Activated T-helper 2 cell treated with anti-CD3 and anti-CD28 coated beads, Interferon-gamma antibody, Interleukin-2, Interleukin-4, amounts not matched to agents 10 μg/mL and 5 μg/mL and 100 μg/mL, durations not matched to agents 14 hours and 24 hours and 36 hours (primary cell): ENCODE data around the gene TFF2. TPM values are rescaled to one million over a fixed set of nuclear protein-coding genes. Genes with fewer than 3 reads are reported as not detected.

ENCODE experiments used
- DNase-seq: peaks from one replicate; pipeline ENCODE4 v3.0.0; 2021; ENCODE audit warnings: low spot score
- H3K27ac Mint-ChIP-seq: one replicate; pipeline ENCODE4 v1.8.0; 2021; ENCODE audit warnings: mixed read lengths
- H3K27me3 Mint-ChIP-seq: one replicate; pipeline ENCODE4 v1.8.0; 2021; ENCODE audit warnings: low read depth, mixed read lengths
- H3K36me3 Mint-ChIP-seq: one replicate; pipeline ENCODE4 v1.8.0; 2021; ENCODE audit warnings: low read depth, mixed read lengths
- H3K4me1 Mint-ChIP-seq: one replicate; pipeline ENCODE4 v1.8.0; 2021; ENCODE audit warnings: low read depth, mixed read lengths
- H3K4me3 Mint-ChIP-seq: one replicate; pipeline ENCODE4 v1.8.0; 2021; ENCODE audit warnings: low read depth, mild to moderate bottlenecking, moderate library complexity, mixed read lengths
- H3K9me3 Mint-ChIP-seq: one replicate; pipeline ENCODE4 v1.8.0; 2021; ENCODE audit warnings: mixed read lengths
- intact Hi-C: fragments of 100-400 bp; cut with micrococcal nuclease; formaldehyde crosslinking; loops from one replicate; pipeline ENCODE4 v1.15.1; 2023
- total RNA-seq: library from RNA; stranded (reverse); gene quantifications from 2 replicates; pipeline ENCODE4 v1.2.3, GENCODE V29; 2022

TFF2 gene
- total RNA-seq, 1 donor from 2014 or later, result not detected

DNA sequence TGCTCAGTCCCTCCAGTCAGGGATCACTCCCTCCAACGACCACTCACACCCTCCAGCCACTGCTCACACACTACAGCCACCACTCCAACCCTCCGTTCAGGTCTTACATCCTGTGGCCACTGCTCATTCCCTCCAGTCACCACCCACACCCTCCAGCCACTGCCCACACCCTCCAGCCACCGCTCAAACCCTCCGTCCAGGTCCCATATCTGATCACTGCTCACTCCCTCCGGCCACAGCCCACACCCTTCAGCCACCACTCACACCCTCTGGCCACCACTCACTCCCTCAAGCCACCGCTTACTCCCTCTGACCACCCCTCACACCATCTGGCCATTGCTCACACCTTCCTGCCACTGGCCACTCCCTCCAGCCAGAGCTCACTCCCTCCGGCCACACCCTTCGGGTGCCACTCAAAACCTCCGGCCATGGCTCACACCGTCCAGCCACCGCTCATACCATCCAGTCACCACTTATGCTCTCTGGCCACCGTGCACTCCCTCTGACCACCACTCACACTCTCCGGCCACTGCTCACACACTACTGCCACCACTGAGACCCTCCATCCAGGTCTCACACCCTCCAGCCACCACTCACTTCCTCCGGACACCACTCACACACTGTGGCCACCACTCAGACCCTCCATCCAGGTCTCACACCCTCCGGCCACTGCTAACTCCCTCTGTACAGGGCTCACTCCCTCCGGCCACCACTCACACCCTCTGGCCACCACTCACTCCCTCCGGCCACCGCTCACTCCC, 20.3 kb upstream of the TFF2 start:
- Mint-ChIP-seq H3K27me3 (no peaks in the 10 kb centered on the region), H3K4me1 (peaks cover 50% of the 10 kb centered on the region), H3K27ac (peak overlapping the region; percentile 76), H3K9me3 (no peaks in the 10 kb centered on the region), H3K4me3 (peak overlapping the region; percentile 3), H3K36me3 (peaks cover 31% of the 10 kb centered on the region)
- intact Hi-C loops, result no loop called here
- no peak for DNase-seq

DNA sequence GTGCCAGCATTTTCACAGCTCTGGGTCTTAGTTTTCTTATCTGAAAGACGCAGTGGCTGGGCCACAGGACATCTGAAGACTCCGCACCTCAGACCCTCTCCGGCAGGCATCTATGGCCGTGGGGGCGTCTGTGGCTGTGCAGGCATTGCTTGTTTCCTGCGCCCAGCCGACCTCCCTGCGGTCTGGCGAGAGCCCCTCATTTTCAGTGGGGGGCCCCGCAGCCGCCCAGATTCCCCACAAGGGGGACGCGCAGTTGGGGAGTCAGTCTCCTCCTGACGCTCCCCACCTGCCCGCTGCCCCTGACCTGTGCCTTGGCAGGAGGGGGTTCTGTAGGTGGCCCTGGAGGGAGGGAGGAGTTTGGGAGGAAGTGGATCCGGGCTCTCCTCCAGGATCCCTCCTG, 19.0 kb upstream of the TFF2 start:
- DNase-seq, result no peak
- Mint-ChIP-seq H3K27me3 (no peaks in the 10 kb centered on the region), H3K36me3 (peaks cover 29% of the 10 kb centered on the region), H3K4me1 (peaks cover 46% of the 10 kb centered on the region), H3K4me3 (no peak overlapping the region), H3K27ac (no peak overlapping the region), H3K9me3 (no peaks in the 10 kb centered on the region)
- intact Hi-C loops, result no loop called here

DNA sequence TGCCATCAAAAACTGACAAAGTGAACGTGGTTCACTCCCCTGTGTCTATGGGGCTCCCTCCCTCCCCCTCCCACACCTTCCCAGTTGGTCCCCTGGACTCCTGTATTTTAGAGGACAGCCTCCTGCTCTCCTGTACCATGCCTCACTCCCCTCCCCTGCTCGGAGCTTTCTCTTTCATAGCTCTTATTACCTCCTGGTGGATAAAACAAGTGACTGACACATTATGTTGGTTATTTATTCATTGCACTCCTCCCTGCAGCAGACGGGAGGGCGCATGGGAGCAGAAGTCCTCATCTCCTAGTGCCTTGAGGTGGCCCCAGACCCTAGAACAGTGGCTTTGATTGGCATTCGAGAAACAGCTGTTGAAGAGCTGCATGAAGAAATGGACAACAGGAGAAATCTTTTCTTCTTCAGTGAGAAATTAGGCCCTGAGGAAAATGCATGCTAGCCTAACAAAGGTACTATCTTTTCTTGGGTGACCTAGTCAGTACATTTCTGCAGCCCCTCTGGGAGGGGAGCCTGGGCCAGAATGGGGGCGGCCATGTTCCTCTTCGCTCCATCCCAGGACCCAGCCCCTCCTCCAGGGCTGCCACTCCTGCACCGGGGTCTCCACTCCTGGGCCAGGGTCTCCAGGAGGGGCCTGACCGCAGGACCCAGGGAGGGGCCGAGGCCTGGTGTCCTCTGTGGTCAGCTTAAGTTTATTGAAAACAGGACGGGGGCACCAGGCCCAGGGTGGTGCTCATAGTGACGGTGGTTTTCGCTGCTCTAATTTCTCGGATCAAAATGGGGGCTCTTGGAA, 16.8 kb upstream of the TFF2 start:
- Mint-ChIP-seq H3K27me3 (peaks cover 5% of the 10 kb centered on the region), H3K9me3 (no peaks in the 10 kb centered on the region), H3K4me1 (peaks cover 27% of the 10 kb centered on the region), H3K4me3 (no peak overlapping the region), H3K27ac (no peak overlapping the region), H3K36me3 (peaks cover 17% of the 10 kb centered on the region)
- intact Hi-C loops, result no loop called here
- DNase-seq, result no peak

DNA sequence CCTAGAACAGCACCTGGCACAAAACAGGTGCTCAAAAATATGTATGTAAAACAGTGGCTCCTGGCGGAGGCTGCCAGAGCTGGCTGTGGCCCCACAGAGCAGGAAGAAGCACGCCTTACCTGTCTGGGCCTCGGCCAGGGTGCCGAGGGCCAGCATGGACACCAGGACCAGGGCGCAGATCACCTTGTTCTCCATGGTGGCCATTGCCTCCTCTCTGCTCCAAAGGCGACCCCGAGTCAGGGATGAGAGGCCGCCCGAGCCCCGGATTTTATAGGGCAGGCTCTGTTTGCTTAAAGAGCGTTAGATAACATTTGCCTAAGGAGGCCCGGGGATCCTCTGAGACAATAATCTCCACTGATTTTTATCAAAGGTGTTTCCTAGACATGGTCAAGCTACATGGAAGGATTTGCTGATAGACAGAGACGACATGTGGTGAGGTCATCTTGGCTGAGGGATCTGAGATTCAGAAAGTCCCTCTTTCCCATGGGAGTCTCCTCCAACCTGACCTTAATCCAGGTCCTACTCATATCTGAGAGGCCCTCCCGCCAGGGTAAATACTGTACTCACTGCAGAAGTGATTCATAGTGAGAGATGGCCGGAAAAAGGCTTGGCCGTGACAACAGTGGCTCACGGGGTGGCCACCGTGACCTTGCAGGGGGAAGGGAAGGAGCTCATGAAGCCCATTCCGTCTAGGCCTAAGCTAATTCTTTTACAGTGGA, 15.7 kb upstream of the TFF2 start, which contains the start of gene TFF1:
Gene TFF1, minus strand, starts transcription at position 244 of the 719 bp plus-strand sequence. Its CDS starts 40 bp downstream, at position 204.
- H3K36me3 Mint-ChIP-seq, result peaks cover 8% of the 10 kb centered on the region
- no peak within 1 kb of the TSS for H3K27ac Mint-ChIP-seq
- peaks cover 19% of the 10 kb centered on the region for H3K4me1 Mint-ChIP-seq
- intact Hi-C loops, result no loop called here
- H3K4me3 Mint-ChIP-seq, result no peak within 1 kb of the TSS
- H3K9me3 Mint-ChIP-seq, result no peaks in the 10 kb centered on the region
- H3K27me3 Mint-ChIP-seq, result peaks cover 5% of the 10 kb centered on the region
- no peak for DNase-seq

DNA sequence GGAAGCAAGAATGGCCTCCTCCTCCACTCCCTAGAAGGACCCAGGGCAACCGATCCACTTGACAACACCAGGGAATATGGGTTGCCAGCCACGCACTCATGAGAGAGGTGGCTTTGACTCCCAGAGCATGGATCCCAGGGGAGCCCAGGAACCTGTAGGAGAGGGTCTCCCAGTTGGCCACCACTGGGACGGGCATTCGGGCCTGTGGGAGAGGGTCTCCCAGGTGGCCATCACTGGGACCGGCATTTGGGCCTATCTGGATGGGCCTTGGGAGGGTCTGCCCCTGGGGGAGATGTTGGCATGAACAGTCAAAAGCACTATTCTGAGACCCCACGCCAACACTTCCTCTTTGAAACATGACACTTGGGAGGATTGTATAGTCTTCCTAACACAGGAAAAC, 15.0 kb upstream of the TFF2 start:
- H3K4me3 Mint-ChIP-seq, result no peak overlapping the region
- H3K36me3 Mint-ChIP-seq, result peaks cover 3% of the 10 kb centered on the region
- H3K4me1 Mint-ChIP-seq, result peaks cover 15% of the 10 kb centered on the region
- no peaks in the 10 kb centered on the region for H3K9me3 Mint-ChIP-seq
- no peak overlapping the region for H3K27ac Mint-ChIP-seq
- peaks cover 5% of the 10 kb centered on the region for H3K27me3 Mint-ChIP-seq
- no peak for DNase-seq
- intact Hi-C loops, result no loop called here

DNA sequence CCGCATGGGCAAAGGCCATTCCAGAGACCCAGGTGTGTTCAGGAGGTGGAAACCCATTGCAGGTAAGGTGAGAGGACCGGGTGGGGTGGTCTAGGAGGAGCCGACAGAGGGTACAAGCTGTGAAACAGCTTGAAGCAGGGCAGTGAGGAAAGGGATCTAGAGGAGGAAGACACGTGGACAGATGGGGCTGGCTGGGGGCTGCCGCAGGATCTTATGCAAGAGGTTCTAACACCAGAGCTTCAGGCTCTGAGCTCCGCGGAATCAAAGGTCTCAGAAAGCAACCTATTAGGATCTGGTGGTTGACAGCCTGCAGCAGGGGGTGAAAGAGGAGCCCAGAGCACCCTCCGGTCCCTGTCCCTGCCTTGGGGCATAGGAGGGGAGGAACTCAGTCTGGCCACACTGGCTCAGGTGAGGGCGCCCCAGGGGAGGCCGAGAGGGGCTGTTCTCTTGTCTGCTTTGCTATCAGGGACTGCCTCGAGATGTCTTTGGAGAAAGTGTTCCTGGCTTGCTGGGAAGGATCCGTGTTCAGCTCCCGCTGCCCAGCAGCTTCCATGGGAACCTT, 13.6 kb upstream of the TFF2 start:
- Mint-ChIP-seq H3K4me3 (no peak overlapping the region), H3K27me3 (peaks cover 5% of the 10 kb centered on the region), H3K27ac (no peak overlapping the region), H3K4me1 (peaks cover 14% of the 10 kb centered on the region), H3K36me3 (peaks cover 3% of the 10 kb centered on the region), H3K9me3 (no peaks in the 10 kb centered on the region)
- intact Hi-C loops, result no loop called here
- DNase-seq, result no peak

DNA sequence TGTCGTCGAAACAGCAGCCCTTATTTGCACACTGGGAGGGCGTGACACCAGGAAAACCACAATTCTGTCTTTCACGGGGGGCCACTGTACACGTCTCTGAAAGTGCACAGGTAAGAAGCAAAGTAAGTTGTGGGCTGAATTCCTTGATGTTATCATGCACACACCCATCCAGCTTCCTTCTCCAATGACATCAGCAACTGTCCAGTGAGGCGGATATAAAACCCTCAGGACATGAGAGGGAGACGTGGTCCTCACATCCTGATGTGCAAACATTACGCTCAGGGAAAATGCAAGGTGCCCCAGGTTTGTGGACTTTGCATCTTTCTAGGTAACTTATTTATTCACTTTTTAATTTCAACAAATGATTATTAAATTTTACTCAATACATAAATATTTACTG, 12.5 kb upstream of the TFF2 start:
- intact Hi-C loops, result no loop called here
- H3K36me3 Mint-ChIP-seq, result no peaks in the 10 kb centered on the region
- peaks cover 5% of the 10 kb centered on the region for H3K27me3 Mint-ChIP-seq
- H3K4me1 Mint-ChIP-seq, result peaks cover 8% of the 10 kb centered on the region
- no peak overlapping the region for H3K4me3 Mint-ChIP-seq
- no peaks in the 10 kb centered on the region for H3K9me3 Mint-ChIP-seq
- DNase-seq, result no peak
- H3K27ac Mint-ChIP-seq, result no peak overlapping the region

DNA sequence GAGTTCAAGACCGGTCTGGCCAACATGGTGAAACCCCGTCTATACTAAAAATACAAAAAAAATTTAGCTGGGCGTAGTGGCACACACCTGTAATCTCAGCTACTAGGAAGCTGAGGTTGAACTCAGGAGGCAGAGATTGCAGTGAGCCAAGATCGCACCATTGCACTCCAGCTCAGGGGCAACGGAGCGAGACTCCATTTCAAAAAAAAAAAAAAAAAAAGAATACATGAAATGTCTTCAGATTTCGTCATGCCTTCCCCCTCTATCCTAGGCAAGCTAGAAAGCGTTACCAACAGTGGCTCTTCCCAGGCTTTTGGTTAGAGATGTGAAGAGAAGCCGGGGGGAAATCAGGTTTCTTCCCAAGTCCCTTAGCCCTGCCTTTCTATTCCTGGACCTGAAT, 11.9 kb upstream of the TFF2 start:
- H3K27ac Mint-ChIP-seq, result no peak overlapping the region
- no peaks in the 10 kb centered on the region for H3K36me3 Mint-ChIP-seq
- DNase-seq, result no peak
- H3K4me3 Mint-ChIP-seq, result no peak overlapping the region
- H3K27me3 Mint-ChIP-seq, result peaks cover 9% of the 10 kb centered on the region
- H3K9me3 Mint-ChIP-seq, result no peaks in the 10 kb centered on the region
- H3K4me1 Mint-ChIP-seq, result peaks cover 3% of the 10 kb centered on the region
- intact Hi-C loops, result no loop called here

DNA sequence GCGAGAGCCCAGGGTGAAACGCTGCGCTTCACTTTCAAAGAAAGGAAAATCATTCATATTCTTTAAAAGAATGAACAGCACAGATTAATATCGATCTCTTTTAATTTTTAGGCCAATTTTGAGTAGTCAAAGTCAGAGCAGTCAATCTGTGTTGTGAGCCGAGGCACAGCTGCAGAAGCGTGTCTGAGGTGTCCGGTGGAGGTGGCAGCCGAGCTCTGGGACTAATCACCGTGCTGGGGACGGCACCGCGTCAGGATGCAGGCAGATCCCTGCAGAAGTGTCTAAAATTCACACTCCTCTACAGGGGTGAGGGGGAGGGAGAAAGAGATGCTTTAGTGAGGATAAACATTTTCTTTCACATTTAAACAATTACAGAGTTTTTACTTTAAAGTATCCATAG, 11.4 kb upstream of the TFF2 start:
- no peak overlapping the region for H3K4me3 Mint-ChIP-seq
- H3K27me3 Mint-ChIP-seq, result peaks cover 9% of the 10 kb centered on the region
- no peak for DNase-seq
- H3K4me1 Mint-ChIP-seq, result peaks cover 2% of the 10 kb centered on the region
- intact Hi-C loops, result no loop called here
- H3K36me3 Mint-ChIP-seq, result no peaks in the 10 kb centered on the region
- H3K9me3 Mint-ChIP-seq, result peaks cover 2% of the 10 kb centered on the region
- H3K27ac Mint-ChIP-seq, result no peak overlapping the region

DNA sequence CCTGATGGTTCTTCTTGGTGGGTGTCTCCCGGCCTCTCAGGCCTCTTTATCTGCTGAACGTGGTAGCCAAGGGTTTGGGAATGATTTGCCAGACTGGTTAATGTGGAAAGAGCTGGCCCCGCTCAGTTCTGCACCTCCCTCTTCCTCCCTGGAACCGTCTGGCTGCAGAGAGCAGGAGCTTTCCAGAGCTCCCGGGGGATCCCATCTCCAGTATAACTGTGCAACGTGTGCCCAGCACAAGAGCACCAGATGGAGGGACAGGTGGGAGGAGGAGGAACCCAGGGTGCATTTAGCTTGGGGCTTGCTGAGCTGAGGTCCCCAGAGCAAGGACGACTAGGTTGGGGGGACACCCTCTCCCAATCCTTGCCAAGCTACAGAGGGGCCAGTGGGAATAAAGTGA, 10.5 kb upstream of the TFF2 start:
- H3K27me3 Mint-ChIP-seq, result peaks cover 13% of the 10 kb centered on the region
- H3K27ac Mint-ChIP-seq, result no peak overlapping the region
- no peaks in the 10 kb centered on the region for H3K36me3 Mint-ChIP-seq
- intact Hi-C loops, result no loop called here
- DNase-seq, result no peak
- no peak overlapping the region for H3K4me3 Mint-ChIP-seq
- peaks cover 10% of the 10 kb centered on the region for H3K9me3 Mint-ChIP-seq
- H3K4me1 Mint-ChIP-seq, result peaks cover 2% of the 10 kb centered on the region

DNA sequence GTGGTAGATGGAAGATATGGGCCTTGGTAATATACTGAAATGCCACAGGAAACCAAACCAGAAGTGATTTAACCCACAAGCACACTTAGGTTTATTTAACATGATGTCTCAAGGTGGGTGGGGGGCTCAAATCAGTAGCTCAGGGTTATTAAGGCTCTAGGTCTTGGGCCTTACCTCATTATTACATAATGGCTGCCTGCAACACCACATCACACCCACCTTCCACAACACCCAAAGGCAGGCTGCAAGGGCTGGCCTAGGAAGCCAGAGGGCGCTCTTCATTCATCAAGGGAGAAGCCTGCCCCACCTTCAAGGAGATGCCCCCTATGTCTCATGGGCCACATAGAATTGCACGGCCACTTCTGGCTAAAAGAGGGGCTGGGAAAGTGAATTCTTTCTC, 9.5 kb upstream of the TFF2 start:
- Mint-ChIP-seq H3K4me3 (no peak overlapping the region), H3K4me1 (peaks cover 2% of the 10 kb centered on the region), H3K27ac (no peak overlapping the region), H3K27me3 (peaks cover 13% of the 10 kb centered on the region), H3K36me3 (peaks cover 3% of the 10 kb centered on the region), H3K9me3 (peaks cover 16% of the 10 kb centered on the region)
- intact Hi-C loops, result no loop called here
- no peak for DNase-seq

DNA sequence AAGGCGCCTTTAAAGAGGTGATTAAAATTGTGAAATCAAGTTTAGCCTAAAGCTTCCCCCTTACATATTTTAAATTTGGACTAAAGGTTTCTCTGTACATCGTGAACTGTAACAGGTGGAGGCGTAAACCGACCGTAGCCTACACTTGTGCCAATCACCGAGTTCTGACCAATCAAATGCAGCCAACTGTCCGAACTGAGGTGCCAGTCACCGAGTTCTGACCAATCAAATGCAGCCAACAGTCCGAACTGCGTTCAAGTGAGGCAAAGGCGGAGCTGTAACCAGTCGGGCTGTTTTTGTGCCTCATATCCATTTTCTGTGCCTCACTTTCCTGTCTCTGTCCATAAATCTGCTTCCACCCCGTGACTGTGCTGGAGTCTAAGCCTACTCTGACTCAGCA, 8.1 kb upstream of the TFF2 start:
- intact Hi-C loops, result no loop called here
- Mint-ChIP-seq H3K27me3 (peaks cover 12% of the 10 kb centered on the region), H3K27ac (no peak overlapping the region), H3K4me3 (no peak overlapping the region), H3K4me1 (peaks cover 2% of the 10 kb centered on the region), H3K36me3 (peaks cover 3% of the 10 kb centered on the region), H3K9me3 (peaks cover 30% of the 10 kb centered on the region)
- no peak for DNase-seq
